ENCODE results near the gene TYK2.
"Not testable (repeated sequence)": the region's sequence is repeated elsewhere in the genome, so short reads cannot be mapped to it uniquely, and the experiment has no call there.

The TYK2 gene

DNA sequence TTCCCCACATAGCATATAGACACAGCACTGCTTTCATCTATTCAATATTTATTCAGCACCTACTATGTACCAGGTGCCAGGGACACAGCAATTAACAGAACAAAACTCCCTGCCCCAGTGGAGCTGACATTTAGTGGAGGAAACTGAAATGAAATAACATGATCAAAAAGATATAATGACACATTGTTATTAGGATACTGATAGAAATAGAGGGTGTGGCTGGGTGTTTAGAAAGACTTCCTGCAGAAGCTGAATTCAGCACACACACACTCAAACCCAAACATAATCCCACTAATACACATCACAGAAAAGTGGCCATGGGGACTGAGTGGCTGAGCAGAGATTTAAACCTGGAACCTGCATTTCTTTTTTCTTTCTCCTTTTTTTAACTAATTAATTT is 26.7 kb upstream of the TYK2 start:
- in situ Hi-C loops (cut with MboI; ENCODE audit: low sequenced_read_pairs, unreplicated experiment): no loop called here
- TF ChIP-seq, protein P1, sequence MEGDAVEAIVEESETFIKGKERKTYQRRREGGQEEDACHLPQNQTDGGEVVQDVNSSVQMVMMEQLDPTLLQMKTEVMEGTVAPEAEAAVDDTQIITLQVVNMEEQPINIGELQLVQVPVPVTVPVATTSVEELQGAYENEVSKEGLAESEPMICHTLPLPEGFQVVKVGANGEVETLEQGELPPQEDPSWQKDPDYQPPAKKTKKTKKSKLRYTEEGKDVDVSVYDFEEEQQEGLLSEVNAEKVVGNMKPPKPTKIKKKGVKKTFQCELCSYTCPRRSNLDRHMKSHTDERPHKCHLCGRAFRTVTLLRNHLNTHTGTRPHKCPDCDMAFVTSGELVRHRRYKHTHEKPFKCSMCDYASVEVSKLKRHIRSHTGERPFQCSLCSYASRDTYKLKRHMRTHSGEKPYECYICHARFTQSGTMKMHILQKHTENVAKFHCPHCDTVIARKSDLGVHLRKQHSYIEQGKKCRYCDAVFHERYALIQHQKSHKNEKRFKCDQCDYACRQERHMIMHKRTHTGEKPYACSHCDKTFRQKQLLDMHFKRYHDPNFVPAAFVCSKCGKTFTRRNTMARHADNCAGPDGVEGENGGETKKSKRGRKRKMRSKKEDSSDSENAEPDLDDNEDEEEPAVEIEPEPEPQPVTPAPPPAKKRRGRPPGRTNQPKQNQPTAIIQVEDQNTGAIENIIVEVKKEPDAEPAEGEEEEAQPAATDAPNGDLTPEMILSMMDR (IDR thresholded peaks at IDR 0.05; ENCODE audit: borderline replicate concordance, control extremely low read depth, extremely low read depth, insufficient read depth, missing control alignments): no peak
- no peak for DNase-seq (ENCODE audit: low spot score)

DNA sequence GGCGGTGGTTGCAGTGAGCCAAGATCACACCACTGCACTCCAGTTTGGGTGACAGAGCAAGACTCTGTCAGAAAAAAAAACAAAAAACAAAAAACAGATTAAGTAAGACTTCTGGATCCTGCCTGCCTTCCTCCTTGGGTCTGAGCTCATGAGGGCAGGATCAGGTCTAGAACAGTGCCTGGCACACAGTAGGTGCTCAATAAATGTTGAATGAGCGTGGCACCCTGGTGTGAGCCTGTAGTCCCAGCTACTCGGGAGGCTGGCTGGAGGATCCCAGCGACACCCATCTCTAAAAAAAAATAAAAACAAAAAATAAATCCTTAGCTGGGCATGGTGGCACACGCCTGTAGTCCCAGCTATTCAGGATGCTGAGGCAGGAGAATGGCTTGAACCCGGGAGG is 25.8 kb upstream of the TYK2 start:
- DNase-seq (ENCODE audit: low spot score): no peak
- TF ChIP-seq, protein P1 (IDR thresholded peaks at IDR 0.05; ENCODE audit: borderline replicate concordance, control extremely low read depth, extremely low read depth, insufficient read depth, missing control alignments): no peak
- in situ Hi-C loops (cut with MboI; ENCODE audit: low sequenced_read_pairs, unreplicated experiment): no loop called here

DNA sequence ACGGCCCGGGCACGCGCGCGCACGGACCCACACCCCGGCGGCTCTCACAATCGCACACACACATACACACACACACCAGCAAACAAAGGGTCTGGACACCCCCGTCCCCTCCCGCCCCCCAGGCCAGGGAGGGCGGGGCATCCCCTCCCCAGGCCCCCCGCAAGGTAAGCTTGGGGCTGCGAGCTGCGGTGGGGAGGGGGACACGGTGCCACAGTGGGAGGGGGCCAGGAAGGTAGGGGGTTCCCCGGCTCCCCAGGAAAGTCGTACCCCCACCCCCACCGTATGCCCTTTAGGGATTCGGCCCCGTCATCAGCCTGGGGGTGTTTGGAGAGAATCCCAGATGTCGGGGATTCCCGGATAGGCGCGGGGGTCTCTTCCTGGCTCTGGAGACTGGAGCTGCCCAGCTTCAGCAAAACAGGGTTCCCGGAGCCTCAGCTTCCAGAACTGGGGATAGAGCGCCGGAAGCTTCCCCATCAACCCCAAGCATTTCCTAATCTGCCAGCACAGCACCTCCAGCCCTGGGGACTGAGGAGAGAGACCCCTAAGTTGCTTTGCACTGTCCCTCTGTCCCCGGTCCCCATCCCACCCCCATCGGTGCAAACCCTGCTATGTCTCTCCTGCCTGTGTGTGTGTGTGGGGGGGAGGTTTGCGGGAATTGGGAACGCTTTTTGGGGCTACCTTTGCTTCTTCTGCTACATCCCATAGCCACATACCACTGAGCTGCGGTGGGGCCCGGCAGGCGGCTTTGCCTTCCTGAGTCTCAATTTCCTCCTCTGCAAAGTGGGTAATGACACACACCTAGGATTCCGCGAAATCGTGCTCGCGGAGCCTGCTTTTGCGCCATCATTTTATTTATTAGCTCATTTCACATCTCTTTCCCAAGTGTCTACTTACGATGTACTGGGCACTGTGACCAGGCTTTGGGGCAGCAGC is 24.8 kb upstream of the TYK2 start:
- in situ Hi-C loops (cut with MboI; ENCODE audit: low sequenced_read_pairs, unreplicated experiment): no loop called here

DNA sequence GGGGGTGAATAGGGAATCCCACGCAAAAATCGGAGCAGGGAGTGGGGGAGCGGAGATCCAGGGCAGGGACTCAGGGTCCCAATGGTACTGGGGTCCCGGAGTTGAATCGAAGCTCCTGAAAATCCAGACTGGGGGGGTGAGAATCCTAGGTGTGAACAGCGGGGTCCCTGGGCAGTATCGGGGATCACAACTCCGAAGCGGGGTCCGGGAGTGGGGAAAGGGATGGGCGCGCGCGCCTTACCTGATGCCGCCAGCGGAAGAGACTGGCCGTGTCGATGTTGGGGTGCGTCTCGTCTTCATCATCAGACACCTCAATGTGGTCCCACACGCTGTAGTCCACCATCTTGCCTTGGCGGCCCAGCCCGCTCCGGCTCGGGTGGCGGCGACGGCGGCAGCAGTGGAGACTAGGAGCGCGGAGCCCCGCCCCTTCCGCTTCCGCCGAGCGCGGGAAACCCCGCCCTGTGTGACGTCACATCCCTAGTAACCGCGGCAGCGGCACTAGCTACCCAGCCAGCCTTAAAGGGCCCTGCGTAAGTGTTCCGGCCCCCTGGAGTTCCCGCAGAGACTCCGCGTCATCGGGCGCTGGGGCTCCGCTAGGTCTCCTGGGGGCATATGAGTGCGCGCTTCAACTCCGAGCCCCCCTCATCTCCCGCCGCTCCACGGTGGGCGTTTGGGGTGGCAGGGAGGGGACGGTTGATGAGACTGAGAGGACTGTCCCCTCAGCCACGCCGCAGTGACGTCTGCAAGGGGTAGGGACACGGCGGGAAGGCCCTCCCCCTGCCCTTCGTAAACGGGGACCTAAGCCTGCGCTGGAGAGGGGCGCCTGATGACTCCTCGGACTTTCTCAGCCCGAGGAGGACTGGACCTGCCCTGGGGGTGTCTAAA is 23.0 kb upstream of the TYK2 start, which contains the start of gene CDC37:
CDC37 (minus strand) TSS at position 406 of the 885 bp plus-strand sequence; CDS start at position 343, 63 bp downstream.
- TF ChIP-seq, protein P1 (IDR thresholded peaks at IDR 0.05; ENCODE audit: borderline replicate concordance, control extremely low read depth, extremely low read depth, insufficient read depth, missing control alignments): no peak
- in situ Hi-C loops (cut with MboI; ENCODE audit: low sequenced_read_pairs, unreplicated experiment): no loop called here
- DNase-seq (ENCODE audit: low spot score): peak; percentile 99

More for the DNA sequence above, 24.8 kb upstream of the TYK2 start:
- TF ChIP-seq, protein P1 (IDR thresholded peaks at IDR 0.05; ENCODE audit: borderline replicate concordance, control extremely low read depth, extremely low read depth, insufficient read depth, missing control alignments): no peak
- no peak for DNase-seq (ENCODE audit: low spot score)

DNA sequence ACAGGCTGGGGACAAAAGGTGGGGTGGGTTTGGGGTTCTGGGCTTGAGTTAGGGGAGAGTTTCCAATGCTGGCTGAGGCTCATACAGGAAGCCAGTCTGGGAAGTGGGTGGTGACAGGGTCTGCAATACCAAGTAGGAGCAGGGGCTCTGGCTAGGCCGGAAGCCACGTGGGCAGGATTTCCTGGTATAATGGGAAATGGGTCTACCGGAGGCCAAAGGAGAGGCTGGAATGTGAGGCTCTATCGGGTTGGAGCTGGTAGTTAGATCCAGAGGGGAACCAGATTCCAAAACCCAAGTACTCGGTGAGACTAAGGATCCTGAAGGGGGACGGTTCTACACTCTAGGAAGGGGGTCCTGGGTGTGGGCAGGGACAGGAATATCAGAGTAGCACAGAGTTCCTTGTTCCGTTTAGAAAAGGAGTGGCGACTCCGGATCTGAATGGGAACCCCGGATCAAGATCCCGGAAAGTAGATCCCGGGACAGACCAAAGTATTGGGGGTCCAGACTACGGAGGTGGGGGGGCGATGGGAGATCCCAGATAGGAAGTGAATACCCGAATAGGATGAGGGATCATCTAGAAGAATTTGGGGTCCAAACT is 22.2 kb upstream of the TYK2 start:
- TF ChIP-seq, protein P1 (IDR thresholded peaks at IDR 0.05; ENCODE audit: borderline replicate concordance, control extremely low read depth, extremely low read depth, insufficient read depth, missing control alignments): no peak
- in situ Hi-C loops (cut with MboI; ENCODE audit: low sequenced_read_pairs, unreplicated experiment): no loop called here

DNA sequence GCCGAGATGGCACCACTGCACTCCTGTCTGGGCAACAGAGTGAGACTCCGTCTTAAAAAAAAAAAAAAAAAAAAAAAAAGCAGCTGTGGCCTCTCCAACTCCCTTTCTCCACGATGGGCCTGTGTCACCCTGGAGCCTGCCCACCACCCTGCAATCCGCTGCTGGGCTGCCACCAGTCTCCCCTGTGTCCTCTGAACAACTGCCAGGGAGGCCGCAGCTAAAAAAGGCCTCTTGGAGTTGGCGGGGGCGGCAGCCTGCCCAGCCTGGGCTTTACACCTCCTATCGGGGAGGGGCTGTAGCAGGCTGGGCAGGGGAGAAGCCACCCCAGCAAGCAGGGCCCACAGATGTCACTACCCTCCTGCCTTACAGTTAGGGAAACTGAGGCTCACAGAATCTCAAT is 19.5 kb upstream of the TYK2 start:
- TF ChIP-seq, protein P1 (IDR thresholded peaks at IDR 0.05; ENCODE audit: borderline replicate concordance, control extremely low read depth, extremely low read depth, insufficient read depth, missing control alignments): no peak
- DNase-seq (ENCODE audit: low spot score): no peak
- in situ Hi-C loops (cut with MboI; ENCODE audit: low sequenced_read_pairs, unreplicated experiment): loop anchor here (25.0 kb wide), 1 partner anchor 463 kb away; the partner anchor contains the start of gene OLFM2

More for the DNA sequence above, 22.2 kb upstream of the TYK2 start:
- no peak for DNase-seq (ENCODE audit: low spot score)

DNA sequence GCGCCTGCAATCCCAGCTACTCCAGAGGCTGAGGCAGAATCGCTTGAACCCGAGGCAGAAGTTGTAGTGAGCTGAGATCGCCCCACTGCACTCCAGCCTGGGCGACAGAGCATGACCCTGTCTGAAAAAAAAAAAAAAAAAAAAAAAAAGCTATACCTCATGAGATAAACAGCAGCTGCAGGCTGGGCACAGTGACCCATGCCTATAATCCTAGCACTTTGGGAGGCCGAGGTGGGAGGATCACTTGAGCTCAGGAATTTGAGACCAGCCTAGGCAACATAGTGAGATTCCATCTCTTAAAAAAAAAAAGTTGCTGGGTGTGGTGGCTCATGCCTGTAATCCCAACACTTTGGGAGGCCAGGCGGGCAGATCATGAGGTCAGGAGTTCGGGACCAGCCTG is 19.0 kb upstream of the TYK2 start:
- in situ Hi-C loops (cut with MboI; ENCODE audit: low sequenced_read_pairs, unreplicated experiment): loop anchor here (25.0 kb wide), 1 partner anchor 462 kb away; the partner anchor contains the start of gene OLFM2
- DNase-seq (ENCODE audit: low spot score): not testable (repeated sequence)

All from GM13976 (cell line).